ENCODE measurements around the gene ZNF862. TPM values are rescaled to one million over a fixed set of nuclear protein-coding genes. Genes with fewer than 3 reads are reported as not detected.

Gene ZNF862
- total and polyA plus RNA-seq, 10 of the 15 experiments (the other 5 are each of a cell fraction or from before 2014, with no cell fraction given), result 0.49 to 7.7 (median 3.5) TPM

DNA sequence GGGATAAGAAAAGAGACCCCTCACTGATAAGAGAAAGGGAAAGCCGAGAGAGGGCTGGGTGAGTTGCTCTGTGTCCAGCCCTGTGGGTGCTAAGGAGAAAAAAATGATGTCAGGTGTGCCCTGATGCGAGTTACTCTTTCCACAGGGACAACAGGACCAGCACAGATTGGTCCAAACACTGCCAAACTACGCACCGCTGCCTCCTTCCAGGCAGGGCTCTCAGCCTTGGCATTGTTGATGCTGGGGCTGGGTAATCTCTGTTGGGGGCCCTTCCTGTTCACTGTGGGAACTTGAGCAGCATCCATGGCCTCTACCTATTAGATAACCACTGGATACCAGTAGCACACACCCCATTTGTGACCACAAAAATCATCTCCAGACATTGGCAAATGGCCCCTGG is 25.3 kb downstream of the ZNF862 start:
- H3K36me3 ChIP-seq (ENCODE audit: control insufficient read depth in 2 of 2, insufficient read depth in 2 of 2, low read length in 1 of 2), result no peaks in the 10 kb centered on the region
- H3K27ac ChIP-seq (ENCODE audit: control insufficient read depth, insufficient read depth), result no peak overlapping the region
- ChIA-PET POLR2A (no interaction called here), SMC1A (ENCODE audit: uncharacterized antibody, unreplicated experiment) (no interaction called here), CTCF (no interaction called here), RAD21 (ENCODE audit: unreplicated experiment) (no interaction called here)
- in situ Hi-C loops (cut with MboI) (no loop called here), intact Hi-C loops (cut with micrococcal nuclease; ENCODE audit: unreplicated experiment) (no loop called here)
- H3K4me2 ChIP-seq (ENCODE audit: control insufficient read depth, insufficient read depth), result no peak overlapping the region
- WGBS (ENCODE audit: insufficient coverage, insufficient replicate concordance, low lambda C conversion rate, missing lambda C conversion rate), result 88% methylated on average over 4 of the region's 4 CpGs
- FAIRE-seq, result no peak
- DNase-seq (ENCODE audit: low read depth, low spot score), result no peak
- TF ChIP-seq EZH2 (IDR thresholded peaks at IDR 0.05; ENCODE audit: borderline replicate concordance, control insufficient read depth, low read depth, low read length) (no peak), FOXM1 (IDR thresholded peaks at IDR 0.05; ENCODE audit: low read depth, low read length) (no peak), PML (IDR thresholded peaks at IDR 0.05; ENCODE audit: low read length) (no peak), NFXL1 (IDR thresholded peaks at IDR 0.05; ENCODE audit: borderline replicate concordance) (no peak), ZNF207 (IDR thresholded peaks at IDR 0.05; ENCODE audit: borderline replicate concordance) (no peak), KLF5 (IDR thresholded peaks at IDR 0.05; ENCODE audit: partially characterized antibody) (no peak)
- TF ChIP-seq, protein P1, sequence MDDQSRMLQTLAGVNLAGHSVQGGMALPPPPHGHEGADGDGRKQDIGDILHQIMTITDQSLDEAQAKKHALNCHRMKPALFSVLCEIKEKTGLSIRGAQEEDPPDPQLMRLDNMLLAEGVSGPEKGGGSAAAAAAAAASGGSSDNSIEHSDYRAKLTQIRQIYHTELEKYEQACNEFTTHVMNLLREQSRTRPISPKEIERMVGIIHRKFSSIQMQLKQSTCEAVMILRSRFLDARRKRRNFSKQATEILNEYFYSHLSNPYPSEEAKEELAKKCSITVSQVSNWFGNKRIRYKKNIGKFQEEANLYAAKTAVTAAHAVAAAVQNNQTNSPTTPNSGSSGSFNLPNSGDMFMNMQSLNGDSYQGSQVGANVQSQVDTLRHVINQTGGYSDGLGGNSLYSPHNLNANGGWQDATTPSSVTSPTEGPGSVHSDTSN (IDR thresholded peaks at IDR 0.05; ENCODE audit: insufficient replicate concordance, low read depth, low read length), result no peak
- no peaks in the 10 kb centered on the region for H3K27me3 ChIP-seq (replicated peaks in 1 of 2; ENCODE audit: control insufficient read depth in 2 of 2, insufficient read depth in 2 of 2, low read length in 1 of 2)
- no peak for ATAC-seq
- H3K9ac ChIP-seq (ENCODE audit: control insufficient read depth, insufficient read depth, low read length), result no peak overlapping the region
- BruUV-seq (replicated peaks), result no TSS peak
- no peaks in the 10 kb centered on the region for H4K20me1 ChIP-seq (ENCODE audit: control insufficient read depth, insufficient read depth)
- no peaks in the 10 kb centered on the region for H3K79me2 ChIP-seq (ENCODE audit: control insufficient read depth, insufficient read depth, low read length)
- H3K9me3 ChIP-seq (replicated peaks; ENCODE audit: control insufficient read depth, insufficient read depth, low read length), result no peaks in the 10 kb centered on the region
- no peak overlapping the region for H2AFZ ChIP-seq (ENCODE audit: control insufficient read depth, low read depth, low read length)
- H3K4me3 ChIP-seq, result no peak overlapping the region
- peaks cover 7% of the 10 kb centered on the region for H3K4me1 ChIP-seq (ENCODE audit: control insufficient read depth, insufficient read depth, low read length)

DNA sequence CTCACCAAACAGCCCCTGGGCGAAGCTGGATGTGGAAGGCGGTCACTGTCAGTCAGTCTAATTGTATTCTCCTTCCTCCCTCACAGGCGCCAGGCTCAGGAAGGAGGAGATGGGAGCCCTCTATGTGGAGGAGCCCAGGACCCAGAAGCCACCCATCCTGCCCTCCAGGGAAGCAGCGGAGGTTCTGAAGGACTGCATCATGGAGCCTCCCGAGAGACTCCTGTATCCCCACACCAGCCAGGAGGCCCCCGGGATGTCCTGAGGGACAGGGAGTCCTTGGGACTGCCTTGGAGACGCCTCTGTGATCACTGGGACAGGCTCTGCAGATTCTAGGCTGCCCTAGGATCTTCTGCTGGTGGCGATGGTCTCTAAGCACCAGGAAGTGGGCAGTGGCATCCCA is 25.8 kb downstream of the ZNF862 start:
- TF ChIP-seq KAT2A (conservative IDR thresholded peaks at IDR 0.05; ENCODE audit: control insufficient read depth, low read depth, low read length), result no peak
- ChIA-PET SMC1A (ENCODE audit: uncharacterized antibody, unreplicated experiment) (no interaction called here), CTCF (no interaction called here), POLR2A (no interaction called here), RAD21 (ENCODE audit: unreplicated experiment) (no interaction called here)
- Histone ChIP-seq H3K27ac (ENCODE audit: control insufficient read depth, insufficient read depth) (no peak overlapping the region), H4K20me1 (ENCODE audit: control insufficient read depth, insufficient read depth) (no peaks in the 10 kb centered on the region), H3K4me2 (ENCODE audit: control insufficient read depth, insufficient read depth) (no peak overlapping the region), H3K27me3 (replicated peaks in 1 of 2; ENCODE audit: control insufficient read depth in 2 of 2, insufficient read depth in 2 of 2, low read length in 1 of 2) (no peaks in the 10 kb centered on the region), H3K9ac (ENCODE audit: control insufficient read depth, insufficient read depth, low read length) (no peak overlapping the region), H3K79me2 (ENCODE audit: control insufficient read depth, insufficient read depth, low read length) (no peaks in the 10 kb centered on the region), H3K36me3 (ENCODE audit: control insufficient read depth in 2 of 2, insufficient read depth in 2 of 2, low read length in 1 of 2) (no peaks in the 10 kb centered on the region), H3K4me1 (ENCODE audit: control insufficient read depth, insufficient read depth, low read length) (peaks cover 13% of the 10 kb centered on the region), H2AFZ (ENCODE audit: control insufficient read depth, low read depth, low read length) (no peak overlapping the region), H3K9me3 (replicated peaks; ENCODE audit: control insufficient read depth, insufficient read depth, low read length) (no peaks in the 10 kb centered on the region), H3K4me3 (no peak overlapping the region)
- in situ Hi-C loops (cut with MboI) (no loop called here), intact Hi-C loops (cut with micrococcal nuclease; ENCODE audit: unreplicated experiment) (no loop called here)
- FAIRE-seq (no peak), DNase-seq (ENCODE audit: low read depth, low spot score) (no peak), ATAC-seq (no peak)
- 74% methylated on average over 8 of the region's 8 CpGs for WGBS (ENCODE audit: insufficient coverage, insufficient replicate concordance, low lambda C conversion rate, missing lambda C conversion rate)
- no TSS peak for BruUV-seq (replicated peaks)

Data from GM12878 (cell line).